ENCODE data around the gene CD3D. TPM values are rescaled to one million over a fixed set of nuclear protein-coding genes. Genes with fewer than 3 reads are reported as not detected.

CD3D gene
- total and polyA plus RNA-seq, 12 donors = 0.44 to 8.0 (median 2.2) TPM

DNA sequence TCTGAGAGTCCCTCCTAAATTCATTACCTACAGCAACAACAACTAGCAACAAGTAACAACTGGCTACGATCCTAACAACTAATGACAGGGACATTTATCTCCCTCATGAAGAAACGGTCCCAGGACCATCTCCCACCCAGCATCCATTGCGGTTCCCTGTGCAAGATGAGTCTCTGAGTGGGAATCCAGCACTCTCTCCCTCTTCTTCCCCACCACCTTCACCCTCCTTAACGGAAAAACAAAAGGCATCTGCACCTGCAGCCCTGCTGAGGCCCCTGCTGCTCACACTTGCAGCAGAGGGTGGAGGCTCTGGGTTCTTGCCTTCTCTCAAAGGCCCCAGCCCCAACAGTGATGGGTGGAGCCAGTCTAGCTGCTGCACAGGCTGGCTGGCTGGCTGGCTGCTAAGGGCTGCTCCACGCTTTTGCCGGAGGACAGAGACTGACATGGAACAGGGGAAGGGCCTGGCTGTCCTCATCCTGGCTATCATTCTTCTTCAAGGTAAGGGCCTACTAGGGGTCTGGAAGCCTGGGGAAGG is 1.5 kb upstream of the CD3D start, which contains the start of gene CD3G:
Gene CD3G (plus strand): TSS at position 364 of the 535 bp plus-strand sequence. CDS start 80 bp downstream, at position 444.
- peaks cover 5% of the 10 kb centered on the region for H3K27me3 ChIP-seq
- no peak within 1 kb of the TSS for H3K4me3 ChIP-seq
- H3K27ac ChIP-seq = no peak within 1 kb of the TSS
- intact Hi-C loops (cut with DNase I) = no loop called here
- TF ChIP-seq, protein P1, sequence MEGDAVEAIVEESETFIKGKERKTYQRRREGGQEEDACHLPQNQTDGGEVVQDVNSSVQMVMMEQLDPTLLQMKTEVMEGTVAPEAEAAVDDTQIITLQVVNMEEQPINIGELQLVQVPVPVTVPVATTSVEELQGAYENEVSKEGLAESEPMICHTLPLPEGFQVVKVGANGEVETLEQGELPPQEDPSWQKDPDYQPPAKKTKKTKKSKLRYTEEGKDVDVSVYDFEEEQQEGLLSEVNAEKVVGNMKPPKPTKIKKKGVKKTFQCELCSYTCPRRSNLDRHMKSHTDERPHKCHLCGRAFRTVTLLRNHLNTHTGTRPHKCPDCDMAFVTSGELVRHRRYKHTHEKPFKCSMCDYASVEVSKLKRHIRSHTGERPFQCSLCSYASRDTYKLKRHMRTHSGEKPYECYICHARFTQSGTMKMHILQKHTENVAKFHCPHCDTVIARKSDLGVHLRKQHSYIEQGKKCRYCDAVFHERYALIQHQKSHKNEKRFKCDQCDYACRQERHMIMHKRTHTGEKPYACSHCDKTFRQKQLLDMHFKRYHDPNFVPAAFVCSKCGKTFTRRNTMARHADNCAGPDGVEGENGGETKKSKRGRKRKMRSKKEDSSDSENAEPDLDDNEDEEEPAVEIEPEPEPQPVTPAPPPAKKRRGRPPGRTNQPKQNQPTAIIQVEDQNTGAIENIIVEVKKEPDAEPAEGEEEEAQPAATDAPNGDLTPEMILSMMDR (IDR thresholded peaks at IDR 0.05) = no peak
- TF ChIP-seq POLR2A (IDR thresholded peaks at IDR 0.05) = no peak
- no peak for DNase-seq
- WGBS, 4 donors = 63 to 70% (median 68%) methylated on average over 4 to 6 of the region's 6 CpGs
- H3K9me3 ChIP-seq (replicated peaks in 1 of 3) = no peaks in the 10 kb centered on the region
- no peaks in the 10 kb centered on the region for H3K36me3 ChIP-seq (replicated peaks in 1 of 2)
- no peaks in the 10 kb centered on the region for H3K4me1 ChIP-seq (replicated peaks in 1 of 2)

DNA sequence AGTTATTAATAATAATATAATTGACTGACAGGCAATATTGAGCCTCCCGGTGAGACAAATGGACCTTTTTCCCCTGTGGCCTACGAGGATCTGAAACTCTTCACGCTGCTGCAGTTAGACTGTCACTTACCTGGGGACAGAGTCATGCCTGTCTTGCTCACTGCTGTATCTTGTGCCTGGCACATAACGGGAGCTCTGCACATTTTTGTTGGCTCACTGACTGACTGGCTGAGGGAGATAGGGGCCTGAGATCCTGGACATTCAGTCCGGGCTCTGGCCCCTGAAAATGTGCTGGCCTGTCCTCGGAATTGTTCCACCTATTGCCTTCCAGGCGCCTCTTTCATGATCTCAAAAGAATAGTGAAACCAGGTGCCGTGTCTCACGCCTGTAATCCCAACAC is 743 bp upstream of the CD3D start:
- no peak for DNase-seq
- Histone ChIP-seq H3K9me3 (replicated peaks in 1 of 3) (no peaks in the 10 kb centered on the region), H3K36me3 (replicated peaks in 1 of 2) (no peaks in the 10 kb centered on the region), H3K27me3 (peaks cover 5% of the 10 kb centered on the region), H3K4me3 (no peak overlapping the region), H3K4me1 (replicated peaks in 1 of 2) (no peaks in the 10 kb centered on the region), H3K27ac (no peak overlapping the region)
- intact Hi-C loops (cut with DNase I) = no loop called here
- TF ChIP-seq, protein P1 (IDR thresholded peaks at IDR 0.05) = no peak
- TF ChIP-seq POLR2A (IDR thresholded peaks at IDR 0.05) = no peak
- WGBS, 4 donors = 51 to 73% (median 69%) methylated on average over 9 of the region's 9 CpGs

DNA sequence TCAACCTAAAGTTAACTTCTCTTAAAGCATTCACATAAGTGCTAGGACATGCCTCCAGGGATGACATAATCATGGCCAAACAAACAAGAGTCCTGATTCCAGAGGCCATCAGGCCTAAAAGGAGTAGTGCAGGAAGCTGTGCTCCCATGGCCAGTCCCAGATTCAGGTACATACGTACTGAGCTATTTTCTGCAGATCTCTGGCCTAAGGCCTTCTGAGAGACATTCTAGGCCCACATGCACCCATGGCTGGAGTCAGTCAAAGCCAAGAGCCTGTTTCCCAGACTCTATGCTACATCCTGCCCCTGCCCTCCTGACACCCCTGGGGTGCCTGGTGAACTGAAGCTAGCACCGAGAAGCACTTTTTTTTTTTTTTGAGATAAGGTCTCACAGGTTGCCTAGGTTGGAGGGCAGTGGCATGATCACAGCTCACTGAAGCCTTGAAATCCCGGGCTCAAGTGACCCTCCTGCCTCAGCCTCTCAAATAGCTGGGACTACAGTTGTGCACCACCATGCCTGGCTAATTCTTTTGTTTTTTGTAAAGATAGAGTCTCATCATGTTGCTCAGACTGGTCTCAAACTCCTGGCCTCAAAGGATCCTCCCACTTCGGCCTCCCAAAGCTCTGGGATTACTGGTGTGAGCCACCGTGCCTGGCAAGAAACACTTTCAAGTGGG is 553 bp downstream of the CD3D start:
- WGBS, 4 donors = 75 to 82% (median 76%) methylated on average over 4 to 5 of the region's 5 CpGs
- no peak for TF ChIP-seq POLR2A (IDR thresholded peaks at IDR 0.05)
- TF ChIP-seq, protein P1 (IDR thresholded peaks at IDR 0.05) = no peak
- Histone ChIP-seq H3K27ac (no peak overlapping the region), H3K4me3 (no peak overlapping the region), H3K27me3 (no peaks in the 10 kb centered on the region), H3K9me3 (replicated peaks in 1 of 3) (no peaks in the 10 kb centered on the region), H3K4me1 (replicated peaks in 1 of 2) (no peaks in the 10 kb centered on the region), H3K36me3 (replicated peaks in 1 of 2) (no peaks in the 10 kb centered on the region)
- intact Hi-C loops (cut with DNase I) = no loop called here
- no peak for DNase-seq

DNA sequence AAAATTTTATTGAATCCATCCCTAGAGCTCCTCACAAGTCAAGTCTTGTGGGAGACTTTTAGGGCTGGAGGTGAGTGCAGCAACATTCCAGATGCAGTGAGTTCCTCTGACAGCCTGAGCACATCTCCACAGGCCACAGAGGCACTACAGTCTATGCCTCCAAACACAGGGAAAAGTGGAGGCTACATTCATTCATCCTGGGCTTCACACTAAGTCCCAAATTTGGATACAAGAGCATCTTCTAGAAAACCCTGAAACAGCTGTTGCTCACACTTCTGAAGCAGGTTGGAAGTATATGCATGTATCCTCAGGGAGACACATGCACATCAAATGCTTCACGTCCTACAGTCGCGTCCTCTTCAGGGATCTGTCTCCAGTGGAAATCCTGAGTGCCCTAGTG is 1.2 kb downstream of the CD3D start:
- 81 to 100% (median 90%) methylated on average over 3 of the region's 3 CpGs for WGBS, 4 donors
- no peaks in the 10 kb centered on the region for H3K27me3 ChIP-seq

More for the DNA sequence above, 1.2 kb downstream of the CD3D start:
- no peaks in the 10 kb centered on the region for H3K4me1 ChIP-seq (replicated peaks in 1 of 2)
- DNase-seq = no peak
- H3K9me3 ChIP-seq (replicated peaks in 1 of 3) = no peaks in the 10 kb centered on the region
- intact Hi-C loops (cut with DNase I) = no loop called here
- no peak overlapping the region for H3K27ac ChIP-seq
- H3K4me3 ChIP-seq = no peak overlapping the region
- TF ChIP-seq, protein P1 (IDR thresholded peaks at IDR 0.05) = no peak
- TF ChIP-seq POLR2A (IDR thresholded peaks at IDR 0.05) = no peak
- no peaks in the 10 kb centered on the region for H3K36me3 ChIP-seq (replicated peaks in 1 of 2)
